ENCODE measurements around the gene RIN3. TPM values are rescaled to one million over a fixed set of nuclear protein-coding genes. Genes with fewer than 3 reads are reported as not detected.

RIN3 gene
- total RNA-seq, 2 donors from 2014 or later = 8.8 to 41.6 TPM

DNA sequence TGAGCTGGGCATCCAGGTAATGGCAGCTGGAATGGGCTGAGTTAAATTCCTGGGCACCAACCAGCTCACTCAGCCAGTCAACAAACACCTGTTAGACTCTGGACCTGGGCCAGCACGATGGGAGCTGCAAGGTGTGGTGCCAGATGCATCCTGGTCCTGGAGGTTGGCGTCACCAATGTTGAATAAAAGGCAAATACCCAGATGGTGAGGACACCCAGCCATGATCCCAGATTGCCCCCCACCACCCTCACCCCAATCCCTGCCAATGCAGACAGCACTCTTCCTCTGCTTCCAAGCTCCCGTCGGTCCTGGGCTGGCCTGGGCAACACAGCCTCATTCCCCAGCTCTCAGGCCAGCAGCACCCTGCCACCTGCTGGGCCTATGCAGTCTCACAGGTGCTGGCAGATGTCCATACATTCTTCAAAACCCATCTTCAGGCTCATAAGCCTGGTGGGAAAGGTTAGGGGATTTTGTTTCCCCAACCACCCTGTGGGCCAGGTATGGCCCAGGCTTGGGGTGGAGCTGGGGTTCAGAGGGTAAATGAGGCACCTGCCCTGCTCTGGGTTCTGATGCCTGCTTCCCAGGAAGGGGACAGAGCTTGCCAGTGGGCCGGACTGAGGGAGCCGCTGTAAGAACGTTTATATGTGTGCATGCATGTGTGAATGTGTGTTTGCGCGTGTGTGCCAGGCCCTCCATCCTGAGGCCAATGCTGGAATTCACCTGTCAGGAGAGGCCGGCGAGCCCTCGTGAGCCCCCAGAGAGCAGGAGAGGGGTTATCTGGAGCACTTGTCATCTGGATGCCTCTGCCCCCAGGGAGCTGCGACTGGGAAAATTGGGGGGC is 176.8 kb downstream of the RIN3 start:
- Histone ChIP-seq H3K4me3 (no peak overlapping the region), H3K4me1 (replicated peaks) (peaks cover 2% of the 10 kb centered on the region), H3K9me3 (no peaks in the 10 kb centered on the region), H3K36me3 (no peaks in the 10 kb centered on the region), H3K27me3 (replicated peaks; ENCODE audit: insufficient read depth) (no peaks in the 10 kb centered on the region), H3K27ac (no peak overlapping the region)
- intact Hi-C loops (cut with DNase I) = no loop called here
- peak; percentile 53 for DNase-seq (ENCODE audit: low spot score)
- no peak for TF ChIP-seq POLR2AphosphoS5 (IDR thresholded peaks at IDR 0.05)
- TF ChIP-seq CTCF (IDR thresholded peaks at IDR 0.05) = peak in 3 of 4 experiments; percentile 21 to 58 (median 50)
- WGBS = 64% methylated on average over 13 of the region's 13 CpGs

DNA sequence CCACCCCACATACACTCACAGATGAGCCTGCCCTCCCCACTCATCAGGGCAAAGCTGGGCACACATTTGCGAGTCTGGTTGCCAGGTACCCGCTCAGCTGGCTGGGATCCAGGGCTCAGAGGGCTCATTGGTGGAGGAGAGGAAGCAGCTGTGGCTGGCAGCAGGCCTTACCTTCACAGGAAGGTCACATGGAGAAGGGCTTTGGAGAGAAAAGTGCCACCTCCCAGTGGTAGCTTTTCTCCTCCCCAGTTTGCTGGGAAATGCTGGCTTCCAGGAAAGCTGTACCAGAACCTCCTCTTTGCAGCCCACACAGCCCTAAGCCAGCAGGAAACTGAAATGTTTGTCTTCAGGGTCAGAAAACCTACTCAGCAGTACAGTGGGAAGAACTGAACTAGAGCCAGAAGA is 179.2 kb downstream of the RIN3 start:
- TF ChIP-seq CTCF (IDR thresholded peaks at IDR 0.05) (no peak), POLR2A (IDR thresholded peaks at IDR 0.05) (no peak), POLR2AphosphoS5 (IDR thresholded peaks at IDR 0.05) (no peak)
- 6% methylated on average over 2 of the region's 2 CpGs for WGBS
- Histone ChIP-seq H3K27ac (peak overlapping the region in 1 of 2 donors; percentile 7), H3K27me3 (replicated peaks; ENCODE audit: insufficient read depth) (no peaks in the 10 kb centered on the region), H3K36me3 (no peaks in the 10 kb centered on the region), H3K4me3 (no peak overlapping the region), H3K4me1 (replicated peaks) (no peaks in the 10 kb centered on the region), H3K9me3 (no peaks in the 10 kb centered on the region)
- intact Hi-C loops (cut with DNase I) = no loop called here
- DNase-seq (ENCODE audit: low spot score) = peak; percentile 50

- no peaks in the 10 kb centered on the region for H3K27me3 ChIP-seq (replicated peaks; ENCODE audit: insufficient read depth)
- no peaks in the 10 kb centered on the region for H3K36me3 ChIP-seq
- WGBS = 68% methylated on average over 18 of the region's 18 CpGs
- no peak overlapping the region for H3K27ac ChIP-seq
- no peaks in the 10 kb centered on the region for H3K4me1 ChIP-seq (replicated peaks)
- H3K9me3 ChIP-seq = no peaks in the 10 kb centered on the region
- no peak for DNase-seq (ENCODE audit: low spot score)
- intact Hi-C loops (cut with DNase I) = no loop called here
- no peak overlapping the region for H3K4me3 ChIP-seq
- TF ChIP-seq POLR2A (IDR thresholded peaks at IDR 0.05) (no peak), CTCF (IDR thresholded peaks at IDR 0.05) (no peak), POLR2AphosphoS5 (IDR thresholded peaks at IDR 0.05) (no peak)
These were observed 180.6 kb downstream of the RIN3 start for GRCh38 chr14:92693998-92694795.

GRCh38 chr14:92694807-92695206 is 181.2 kb downstream of the RIN3 start:
- no peaks in the 10 kb centered on the region for H3K9me3 ChIP-seq
- TF ChIP-seq CTCF (IDR thresholded peaks at IDR 0.05) (no peak), POLR2AphosphoS5 (IDR thresholded peaks at IDR 0.05) (no peak)
- 71% methylated on average over 5 of the region's 5 CpGs for WGBS
- H3K27ac ChIP-seq = no peak overlapping the region
- DNase-seq (ENCODE audit: low spot score) = no peak
- no peaks in the 10 kb centered on the region for H3K27me3 ChIP-seq (replicated peaks; ENCODE audit: insufficient read depth)
- no peaks in the 10 kb centered on the region for H3K4me1 ChIP-seq (replicated peaks)
- no peak overlapping the region for H3K4me3 ChIP-seq
- intact Hi-C loops (cut with DNase I) = no loop called here
- no peaks in the 10 kb centered on the region for H3K36me3 ChIP-seq

All from prostate gland (tissue), 2 donors.